NCI-H226 (cell line): ENCODE data around the gene PLIN3.
A peak's percentile ranks its signal among the peaks of the same experiment; 100 is the strongest.
"Not testable (repeated sequence)": the region's sequence is repeated elsewhere in the genome, so short reads cannot be mapped to it uniquely, and the experiment has no call there.

Source experiments
- DNase-seq: peaks from one replicate; pipeline ENCODE4 v3.0.0-alpha.2; 2015

Gene PLIN3

GRCh38 chr19:4867534-4868285, at the start of gene PLIN3:
Gene PLIN3 (minus strand): TSS chr19:4867667. CDS start chr19:4861394, 6,273 bp downstream.
- peak; percentile 82 for DNase-seq

- no peak for DNase-seq
These were observed 49.0 kb upstream of the PLIN3 start for GRCh38 chr19:4916292-4917082.

- peak; percentile 70 for DNase-seq
These were observed 47.5 kb upstream of the PLIN3 start for GRCh38 chr19:4914736-4915501.

GRCh38 chr19:4913996-4914735, 46.7 kb upstream of the PLIN3 start:
- no peak for DNase-seq

GRCh38 chr19:4911786-4912672, 44.6 kb upstream of the PLIN3 start:
- DNase-seq: peak; percentile 100

GRCh38 chr19:4911314-4911713, 43.8 kb upstream of the PLIN3 start:
- no peak for DNase-seq

- DNase-seq: no peak
These were observed 43.3 kb upstream of the PLIN3 start for GRCh38 chr19:4910594-4911281.

- peak; percentile 86 for DNase-seq
These were observed 42.6 kb upstream of the PLIN3 start for GRCh38 chr19:4909897-4910593.

GRCh38 chr19:4909156-4909896, 41.9 kb upstream of the PLIN3 start, which contains the start of gene UHRF1:
Gene UHRF1 (plus strand): TSS chr19:4909501. CDS start chr19:4910886, 1,385 bp downstream.
- peak; percentile 53 for DNase-seq

GRCh38 chr19:4908781-4909155, 41.3 kb upstream of the PLIN3 start:
- DNase-seq: no peak

GRCh38 chr19:4908360-4908759, 40.9 kb upstream of the PLIN3 start:
- DNase-seq: no peak

GRCh38 chr19:4906963-4907362, 39.5 kb upstream of the PLIN3 start:
- DNase-seq: no peak

- DNase-seq: no peak
These were observed 37.0 kb upstream of the PLIN3 start for GRCh38 chr19:4904481-4904880.

GRCh38 chr19:4902796-4903195, 35.3 kb upstream of the PLIN3 start, which contains the start of gene ARRDC5:
Gene ARRDC5 (minus strand): TSS chr19:4902896. CDS start chr19:4902825, 71 bp downstream.
- no peak for DNase-seq

GRCh38 chr19:4900879-4901278, 33.4 kb upstream of the PLIN3 start:
- not testable (repeated sequence) for DNase-seq

- DNase-seq: no peak
These were observed 29.7 kb upstream of the PLIN3 start for GRCh38 chr19:4897146-4897545.

- peak; percentile 35 for DNase-seq
These were observed 28.9 kb upstream of the PLIN3 start for GRCh38 chr19:4896372-4896771.

GRCh38 chr19:4892962-4893361, 25.5 kb upstream of the PLIN3 start:
- not testable (repeated sequence) for DNase-seq

- DNase-seq: no peak
These were observed 23.6 kb upstream of the PLIN3 start for GRCh38 chr19:4891066-4891465.
